NCI-H146 treated with DMSO at 0.1 percent for 48 hours (cell line): ENCODE results near the gene RGS3.
"Not testable (repeated sequence)": the region's sequence is repeated elsewhere in the genome, so short reads cannot be mapped to it uniquely, and the experiment has no call there.

Source experiments
- DNase-seq: peaks from one replicate; lab custom pipeline; 2025; ENCODE audit not compliant: unreplicated experiment; lab: John Stamatoyannopoulos, UW

The RGS3 gene

DNA sequence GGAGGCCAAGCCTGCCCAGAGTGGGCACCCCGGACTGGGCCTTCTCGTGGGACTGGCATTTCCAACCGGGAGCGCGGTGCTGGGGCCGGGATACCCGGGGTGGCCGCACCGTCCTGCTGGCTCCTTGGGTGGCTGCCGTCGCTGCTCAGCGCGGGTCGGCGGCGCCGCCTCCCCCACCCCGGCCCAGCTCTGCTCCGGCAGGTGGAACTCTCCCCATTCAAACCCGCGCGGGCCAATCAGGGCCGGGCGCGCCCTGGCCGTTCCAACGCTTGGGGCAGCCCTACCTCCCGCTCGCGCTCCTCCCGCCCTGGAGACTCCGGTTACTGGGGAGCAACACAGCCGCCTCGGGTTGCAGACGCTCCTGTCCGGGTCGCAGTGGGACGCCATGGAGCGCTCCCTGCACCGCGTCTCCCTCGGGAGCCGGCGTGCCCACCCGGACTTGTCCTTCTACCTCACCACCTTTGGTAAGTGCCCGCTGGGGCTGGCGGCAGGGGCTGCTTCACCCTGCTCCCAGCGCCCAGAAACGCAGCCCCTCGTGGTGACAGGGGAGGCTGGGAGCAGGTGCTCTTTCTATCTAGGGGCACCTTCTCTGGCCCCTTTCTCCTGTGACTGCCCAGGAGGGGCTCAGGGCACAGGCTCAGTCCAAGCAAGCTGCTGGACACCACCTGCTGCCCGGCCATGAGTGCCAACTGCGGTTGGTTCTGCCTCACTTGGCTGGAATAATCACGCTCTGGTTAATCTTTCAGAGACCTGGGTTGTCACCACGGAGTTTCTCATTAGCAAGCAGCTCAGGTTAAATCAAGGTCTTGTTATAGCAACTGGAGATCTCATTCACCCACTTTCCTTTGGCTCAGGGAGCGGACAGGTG is at the start of gene RGS3:
Gene RGS3, plus strand, starts transcription at position 310 of the 868 bp plus-strand sequence. Its CDS starts 76 bp downstream, at position 386.
- DNase-seq, result peak; percentile 72

DNA sequence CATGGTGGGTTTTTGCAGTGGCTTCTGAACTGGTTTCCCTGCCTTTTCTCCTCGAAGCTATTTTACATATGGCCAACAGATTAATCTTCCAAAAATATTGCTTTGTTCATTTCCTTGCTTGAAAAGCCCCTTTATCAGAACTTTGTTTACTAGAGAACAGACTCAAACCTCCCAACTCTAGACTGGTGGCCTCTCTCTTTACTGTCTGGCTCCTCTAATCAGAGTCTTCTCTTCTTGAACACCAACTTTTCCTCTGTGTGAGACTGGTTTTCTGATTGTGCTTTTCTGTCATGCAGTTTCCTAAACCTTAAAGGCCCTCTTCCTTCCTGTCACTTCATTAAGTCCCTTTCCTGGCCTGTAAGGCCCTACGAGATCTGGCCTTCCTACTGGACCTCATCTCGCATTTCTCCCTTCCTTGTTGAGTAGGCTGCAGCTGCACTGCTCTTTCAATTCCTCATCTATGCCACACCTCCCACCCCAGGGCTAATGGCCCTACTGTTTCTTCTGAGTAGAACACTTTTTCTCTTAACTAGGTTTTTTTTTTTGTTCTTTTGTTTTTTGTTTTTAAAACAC is 47.3 kb upstream of the RGS3 start:
- DNase-seq, result no peak

GRCh38 chr9:113417370-113417769 is 46.2 kb upstream of the RGS3 start:
- no peak for DNase-seq

- no peak for DNase-seq
These were observed 41.8 kb upstream of the RGS3 start for GRCh38 chr9:113421726-113422125.

DNA sequence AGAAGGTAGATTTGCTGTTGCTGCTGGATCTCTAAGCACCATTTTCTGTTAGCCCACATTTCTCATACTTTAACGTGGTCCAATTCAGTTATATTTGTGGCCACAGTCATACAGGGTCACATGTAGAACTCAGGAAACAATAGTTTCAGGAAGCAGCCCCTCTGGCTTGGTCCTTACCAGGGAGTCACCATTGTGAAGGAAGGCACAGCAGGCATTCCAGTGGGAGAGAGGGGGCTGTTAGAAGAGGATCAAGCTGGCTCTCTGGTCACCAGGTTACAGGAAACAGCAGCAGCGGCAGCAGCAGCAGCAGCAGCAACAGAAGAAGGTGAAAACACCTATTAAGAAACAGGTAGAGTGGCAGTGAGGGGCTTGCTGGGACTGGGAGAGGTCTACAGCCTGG is 38.5 kb upstream of the RGS3 start:
- no peak for DNase-seq

GRCh38 chr9:113426701-113427100 is 36.8 kb upstream of the RGS3 start:
- no peak for DNase-seq

DNA sequence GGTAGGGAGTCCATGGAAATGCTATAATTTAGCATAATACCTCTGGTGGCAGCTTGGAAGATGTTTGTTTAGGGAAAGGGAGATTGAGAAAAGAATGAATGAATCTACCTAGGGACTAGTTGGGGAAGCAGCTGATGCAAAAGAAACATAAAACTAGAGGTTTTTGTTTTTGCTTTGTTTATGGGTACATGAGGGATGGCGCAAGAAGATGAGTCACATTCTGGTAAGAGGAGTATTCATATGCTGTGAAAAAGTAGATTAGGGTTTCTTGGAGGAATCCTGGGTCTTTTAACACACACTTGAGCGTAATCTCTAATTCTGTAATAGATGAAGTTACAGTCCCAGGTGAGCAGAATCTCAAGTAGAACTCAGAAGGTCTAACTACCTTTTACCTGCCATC is 35.9 kb upstream of the RGS3 start:
- no peak for DNase-seq

DNA sequence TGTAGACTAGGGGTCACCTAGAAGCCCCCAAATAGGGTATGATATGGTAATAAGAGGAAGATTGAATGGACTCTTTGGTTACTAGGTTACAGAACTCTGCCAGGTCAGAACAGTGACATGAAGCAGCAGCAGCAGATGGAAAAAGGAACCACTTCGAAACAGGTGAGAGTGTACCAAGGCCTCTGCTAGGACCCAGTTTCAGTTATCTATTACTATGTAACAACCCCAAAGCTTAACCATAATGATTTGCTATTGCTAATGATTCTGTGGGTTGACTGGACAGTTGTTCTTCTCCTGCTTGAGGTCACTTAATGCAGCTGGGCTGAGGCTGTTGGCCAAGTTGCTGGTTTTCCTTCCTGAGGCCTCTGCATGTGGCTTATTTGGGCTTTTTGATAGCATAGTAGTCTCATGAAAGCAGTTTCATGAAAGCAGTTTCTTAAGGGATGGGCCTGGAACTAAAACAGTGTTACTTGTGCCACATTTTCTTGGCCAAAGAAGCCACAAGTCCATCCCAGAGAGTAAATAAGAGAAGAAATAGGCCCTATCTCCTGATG is 35.4 kb upstream of the RGS3 start:
- DNase-seq, result no peak

GRCh38 chr9:113431191-113431590 is 32.3 kb upstream of the RGS3 start:
- DNase-seq, result no peak

GRCh38 chr9:113436728-113437515 is 26.6 kb upstream of the RGS3 start:
- no peak for DNase-seq

- not testable (repeated sequence) for DNase-seq
These were observed 25.8 kb upstream of the RGS3 start for GRCh38 chr9:113437716-113438115.

DNA sequence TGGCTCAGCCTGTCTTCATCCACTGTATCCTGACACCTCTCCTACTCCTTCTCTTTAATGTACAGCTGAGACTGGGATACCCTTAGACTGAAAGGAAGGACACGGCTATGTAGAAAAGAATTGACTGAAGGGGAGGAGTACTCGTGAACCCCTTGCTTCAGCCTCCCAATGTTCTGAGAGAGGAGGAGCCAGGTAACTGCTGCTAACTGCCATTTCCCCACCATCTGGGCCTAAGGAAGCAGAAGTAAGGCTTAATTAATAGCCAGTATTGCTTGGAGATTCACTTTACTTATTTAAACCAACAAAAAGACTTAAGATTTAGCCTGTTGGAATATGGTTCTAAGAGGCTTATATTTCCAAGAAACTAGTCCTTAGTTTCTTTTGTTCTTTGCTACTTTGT is 18.8 kb upstream of the RGS3 start:
- DNase-seq, result no peak

DNA sequence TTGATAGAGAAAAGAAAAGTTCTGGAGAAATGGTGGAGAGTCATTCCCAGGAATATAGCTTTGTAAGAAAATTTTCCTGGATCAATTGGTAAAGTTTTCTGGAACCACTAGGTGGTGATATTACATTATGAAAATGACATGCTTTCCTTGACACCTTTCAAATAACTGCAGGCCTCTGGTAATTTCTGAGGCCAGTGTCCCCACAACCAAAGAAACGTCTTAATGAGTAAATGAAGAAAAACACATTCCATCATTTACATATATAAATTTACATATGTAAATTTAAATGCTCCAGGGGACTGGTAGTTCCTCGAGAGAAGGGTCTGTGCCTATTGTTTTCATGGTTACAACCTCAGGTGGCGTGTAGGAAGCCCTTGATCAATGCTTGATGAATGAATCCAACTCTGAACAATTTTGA is 17.2 kb upstream of the RGS3 start:
- peak; percentile 11 for DNase-seq

GRCh38 chr9:113449376-113449775 is 14.2 kb upstream of the RGS3 start:
- no peak for DNase-seq

GRCh38 chr9:113452113-113452605 is 11.4 kb upstream of the RGS3 start:
- DNase-seq, result no peak

DNA sequence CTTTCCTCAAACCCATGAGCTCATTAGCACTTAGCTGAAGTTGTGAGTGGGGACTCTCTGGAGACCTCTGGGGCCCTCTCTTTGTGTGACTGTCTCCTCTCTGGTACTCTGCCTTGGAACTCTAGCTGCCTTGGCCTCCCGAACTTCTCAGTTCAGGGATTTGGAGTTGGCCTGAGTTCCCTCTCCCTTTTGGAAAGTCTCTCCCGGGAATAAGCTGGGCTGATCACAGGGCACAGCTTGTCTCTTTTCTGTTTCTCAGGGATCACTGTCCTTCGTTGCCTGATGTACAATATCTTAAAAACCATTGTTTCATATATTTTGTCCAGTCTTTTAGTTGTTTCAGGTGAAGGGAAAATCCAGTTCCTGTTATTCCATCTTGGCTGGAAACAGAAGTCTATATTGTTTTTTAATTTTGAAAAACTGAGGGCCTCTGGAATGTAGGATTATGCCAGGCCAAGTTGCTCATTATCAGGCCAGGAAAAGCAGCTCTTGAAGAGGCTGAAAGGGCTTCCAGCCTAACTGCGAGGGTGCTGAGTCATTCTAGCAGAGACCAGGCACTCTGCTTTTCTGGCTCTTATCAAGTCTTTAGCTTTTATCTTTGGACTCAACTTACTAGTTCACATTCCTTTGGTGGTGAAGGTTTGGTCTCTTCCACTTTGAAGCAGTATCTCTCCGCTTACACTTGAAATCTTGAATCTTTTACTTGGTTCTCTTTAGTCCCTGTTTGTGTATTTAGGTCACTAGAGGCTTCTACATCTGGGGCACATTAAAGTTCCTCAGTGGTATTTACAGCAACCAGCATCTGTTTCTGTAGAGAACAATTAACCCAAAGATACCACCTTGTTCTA is 8.4 kb upstream of the RGS3 start:
- DNase-seq, result no peak

DNA sequence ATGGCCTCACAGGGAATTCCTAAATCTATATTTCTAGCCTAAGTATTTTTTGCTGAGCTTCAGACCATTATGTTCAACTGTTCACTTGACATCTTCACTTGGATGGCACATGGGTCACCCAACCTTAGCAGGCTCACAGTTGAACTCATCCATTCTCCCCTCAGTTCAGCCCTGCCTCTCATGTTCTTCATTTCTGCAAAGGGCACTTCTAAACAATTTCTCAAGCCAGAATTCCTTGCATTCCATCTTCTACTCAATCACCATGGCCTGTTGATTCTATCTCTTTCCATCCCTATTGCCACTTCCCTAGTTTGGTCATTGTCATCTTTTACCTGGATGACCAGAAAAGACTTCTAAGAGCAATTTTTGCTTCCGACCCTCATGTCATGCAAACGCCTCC is 7.3 kb upstream of the RGS3 start:
- DNase-seq, result no peak

DNA sequence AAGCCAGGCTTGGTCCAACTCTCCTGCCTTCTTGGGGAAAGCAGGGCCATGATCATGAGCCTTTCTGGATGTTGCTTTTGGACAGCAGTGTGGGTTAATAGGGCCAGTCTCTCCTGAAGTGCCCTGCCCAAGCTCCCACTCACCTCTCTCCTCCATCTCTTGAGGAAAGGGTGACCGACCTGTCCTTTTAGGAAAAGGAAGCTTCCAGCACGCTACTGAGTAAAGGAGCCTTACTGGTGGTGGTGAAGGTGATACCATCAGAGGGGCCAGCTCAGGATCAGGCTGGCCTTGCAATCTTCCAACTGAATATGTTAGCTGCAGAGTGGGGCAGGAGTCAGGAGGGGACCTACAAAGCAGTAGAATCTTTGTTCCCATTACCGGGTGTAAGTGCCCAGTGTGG is 2.2 kb upstream of the RGS3 start:
- DNase-seq, result no peak

GRCh38 chr9:113461943-113462342 is 1.6 kb upstream of the RGS3 start:
- no peak for DNase-seq

DNA sequence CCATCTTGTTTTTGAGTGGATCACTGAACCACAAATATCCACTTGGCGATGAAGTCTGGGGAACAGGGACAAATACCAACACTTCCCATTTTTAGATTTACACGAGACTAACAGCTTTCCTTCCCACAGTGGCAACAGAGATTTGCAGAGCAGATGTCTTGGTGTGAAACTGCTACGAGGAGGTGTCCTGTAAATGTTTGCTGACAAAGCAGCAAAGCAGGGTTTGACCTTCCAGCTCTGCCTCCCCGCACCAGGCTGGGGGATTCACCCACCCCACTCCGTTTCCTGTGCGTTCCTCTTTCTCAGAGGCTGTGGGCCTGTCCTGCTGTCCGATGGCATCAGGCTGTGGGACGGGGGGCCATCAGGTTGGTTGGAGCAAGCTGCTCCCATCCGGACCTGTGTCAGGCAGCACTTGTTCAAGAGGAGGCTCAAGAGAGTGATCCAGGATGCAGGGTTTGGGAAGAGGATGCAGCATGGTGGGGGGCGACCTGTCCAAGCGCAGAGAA is 693 bp upstream of the RGS3 start:
- no peak for DNase-seq
